ENCODE results near the gene SPAG5. TPM values are rescaled to one million over a fixed set of nuclear protein-coding genes. Genes with fewer than 3 reads are reported as not detected.
A peak's percentile ranks its signal among the peaks of the same experiment; 100 is the strongest.

Gene SPAG5
- total RNA-seq, 4 donors from 2014 or later, result 5.7 to 13.5 (median 7.0) TPM

DNA sequence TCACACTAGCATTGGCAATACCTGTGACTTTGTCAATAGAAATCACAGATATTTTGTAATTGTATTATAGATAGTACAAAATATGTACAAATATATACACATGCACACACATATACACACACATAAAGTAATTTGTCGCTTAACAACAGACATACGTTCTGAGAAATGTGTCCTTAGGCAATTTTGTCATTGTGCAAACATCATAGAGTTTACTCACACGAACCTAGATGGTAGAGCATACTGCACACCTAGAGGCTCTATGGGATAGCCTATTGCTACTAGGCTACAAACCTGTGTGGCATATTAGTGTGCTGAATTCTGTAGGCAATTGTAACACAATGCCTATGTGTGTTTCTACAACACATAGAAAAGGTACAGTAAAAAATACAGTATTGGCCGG is 57.4 kb downstream of the SPAG5 start:
- 82% methylated on average over 4 of the region's 4 CpGs for WGBS
- H3K9me3 ChIP-seq, result no peaks in the 10 kb centered on the region
- H3K4me1 ChIP-seq, result no peaks in the 10 kb centered on the region
- H3K36me3 ChIP-seq, result peaks cover 5% of the 10 kb centered on the region
- no peak overlapping the region for H3K27ac ChIP-seq
- no peak for DNase-seq (ENCODE audit: low spot score in 2 of 2)
- TF ChIP-seq POLR2A (IDR thresholded peaks at IDR 0.05), result no peak
- TF ChIP-seq, protein P1, sequence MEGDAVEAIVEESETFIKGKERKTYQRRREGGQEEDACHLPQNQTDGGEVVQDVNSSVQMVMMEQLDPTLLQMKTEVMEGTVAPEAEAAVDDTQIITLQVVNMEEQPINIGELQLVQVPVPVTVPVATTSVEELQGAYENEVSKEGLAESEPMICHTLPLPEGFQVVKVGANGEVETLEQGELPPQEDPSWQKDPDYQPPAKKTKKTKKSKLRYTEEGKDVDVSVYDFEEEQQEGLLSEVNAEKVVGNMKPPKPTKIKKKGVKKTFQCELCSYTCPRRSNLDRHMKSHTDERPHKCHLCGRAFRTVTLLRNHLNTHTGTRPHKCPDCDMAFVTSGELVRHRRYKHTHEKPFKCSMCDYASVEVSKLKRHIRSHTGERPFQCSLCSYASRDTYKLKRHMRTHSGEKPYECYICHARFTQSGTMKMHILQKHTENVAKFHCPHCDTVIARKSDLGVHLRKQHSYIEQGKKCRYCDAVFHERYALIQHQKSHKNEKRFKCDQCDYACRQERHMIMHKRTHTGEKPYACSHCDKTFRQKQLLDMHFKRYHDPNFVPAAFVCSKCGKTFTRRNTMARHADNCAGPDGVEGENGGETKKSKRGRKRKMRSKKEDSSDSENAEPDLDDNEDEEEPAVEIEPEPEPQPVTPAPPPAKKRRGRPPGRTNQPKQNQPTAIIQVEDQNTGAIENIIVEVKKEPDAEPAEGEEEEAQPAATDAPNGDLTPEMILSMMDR (IDR thresholded peaks at IDR 0.05), result no peak
- no peak for TF ChIP-seq POLR2AphosphoS5 (IDR thresholded peaks at IDR 0.05)
- no peak for TF ChIP-seq EP300 (IDR thresholded peaks at IDR 0.05)
- H3K4me3 ChIP-seq, result no peak overlapping the region
- no peaks in the 10 kb centered on the region for H3K27me3 ChIP-seq

DNA sequence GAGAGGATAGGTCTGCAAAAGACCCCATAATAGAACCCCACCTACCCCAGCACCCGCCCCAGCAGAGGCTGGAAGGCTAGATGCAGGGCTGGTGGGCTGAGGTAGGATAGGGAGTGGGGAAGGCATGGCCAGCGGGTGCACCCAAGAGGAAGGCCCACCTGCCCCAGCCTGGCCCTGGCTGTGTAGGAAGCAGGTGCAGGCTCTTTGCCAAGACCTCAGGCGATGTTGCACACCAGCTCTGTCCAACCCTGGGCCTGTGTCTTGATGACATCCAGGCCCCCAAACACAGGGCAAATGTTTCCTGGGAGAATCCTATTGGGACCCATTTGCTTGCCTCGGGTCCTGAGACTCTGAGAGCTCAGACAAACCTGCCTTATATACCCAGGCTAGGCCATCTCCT is 58.6 kb downstream of the SPAG5 start:
- Histone ChIP-seq H3K4me1 (no peaks in the 10 kb centered on the region), H3K36me3 (no peaks in the 10 kb centered on the region), H3K27me3 (no peaks in the 10 kb centered on the region), H3K9me3 (no peaks in the 10 kb centered on the region), H3K4me3 (no peak overlapping the region), H3K27ac (no peak overlapping the region)
- DNase-seq (ENCODE audit: low spot score in 2 of 2), result peak in 1 of 2 donors; percentile 43
- WGBS, result 64% methylated on average over 4 of the region's 4 CpGs
- TF ChIP-seq EP300 (IDR thresholded peaks at IDR 0.05) (no peak), POLR2A (IDR thresholded peaks at IDR 0.05) (no peak), POLR2AphosphoS5 (IDR thresholded peaks at IDR 0.05) (no peak)
- TF ChIP-seq, protein P1 (IDR thresholded peaks at IDR 0.05), result no peak

DNA sequence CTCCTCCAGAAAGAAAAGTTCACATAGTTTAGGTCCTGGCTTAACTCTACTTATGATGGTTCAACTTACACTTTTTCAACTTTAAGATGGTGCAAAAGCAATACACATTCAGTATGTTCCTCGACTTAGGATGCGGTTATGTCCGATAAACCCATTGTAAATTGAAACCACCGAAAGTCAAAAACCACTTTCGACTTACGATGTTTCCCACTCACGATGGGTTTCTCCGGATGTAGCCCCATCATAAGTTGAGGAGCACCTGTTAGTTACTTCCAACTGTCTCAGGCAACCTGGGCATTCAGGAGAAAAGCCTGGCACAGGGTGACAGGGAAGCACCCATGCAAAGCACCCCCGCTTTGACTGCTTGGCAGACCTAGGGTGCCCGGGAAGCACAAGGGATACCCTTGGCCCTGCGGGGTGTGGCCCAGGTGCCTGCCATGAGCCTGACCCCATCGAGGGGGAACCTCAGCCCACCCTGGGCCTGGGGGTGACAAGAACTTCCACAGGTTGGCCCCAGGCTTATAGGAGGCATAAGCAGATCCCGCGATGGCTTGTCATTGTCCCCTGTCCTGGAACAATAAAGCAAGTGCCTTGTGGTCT is 60.4 kb downstream of the SPAG5 start:
- H3K4me1 ChIP-seq, result peaks cover 5% of the 10 kb centered on the region
- no peak for DNase-seq (ENCODE audit: low spot score in 2 of 2)
- H3K36me3 ChIP-seq, result no peaks in the 10 kb centered on the region
- no peak overlapping the region for H3K4me3 ChIP-seq
- TF ChIP-seq, protein P1 (IDR thresholded peaks at IDR 0.05), result no peak
- TF ChIP-seq POLR2AphosphoS5 (IDR thresholded peaks at IDR 0.05) (no peak), POLR2A (IDR thresholded peaks at IDR 0.05) (no peak), EP300 (IDR thresholded peaks at IDR 0.05) (no peak)
- 86% methylated on average over 14 of the region's 14 CpGs for WGBS
- no peaks in the 10 kb centered on the region for H3K27me3 ChIP-seq
- H3K27ac ChIP-seq, result no peak overlapping the region
- no peaks in the 10 kb centered on the region for H3K9me3 ChIP-seq

DNA sequence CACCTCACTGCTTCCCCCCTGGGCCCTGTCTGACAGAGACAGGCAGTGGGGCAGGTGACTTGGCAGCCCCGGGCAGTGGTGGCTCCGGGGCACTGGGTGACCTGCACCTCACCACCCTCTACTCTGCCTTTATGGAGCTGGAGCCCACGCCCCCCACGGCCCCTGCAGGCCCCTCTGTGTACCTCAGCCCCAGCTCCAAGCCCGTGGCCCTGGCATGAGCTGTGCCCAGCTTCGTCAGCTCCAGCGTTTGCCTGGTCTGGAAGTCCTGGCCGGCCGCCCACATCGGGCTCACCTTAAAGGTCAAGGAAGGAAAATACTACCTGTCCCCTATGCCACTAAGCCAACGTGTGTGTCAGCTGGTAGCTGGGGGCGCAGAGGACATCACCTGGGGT is 61.6 kb downstream of the SPAG5 start:
- DNase-seq (ENCODE audit: low spot score in 2 of 2), result no peak

DNA sequence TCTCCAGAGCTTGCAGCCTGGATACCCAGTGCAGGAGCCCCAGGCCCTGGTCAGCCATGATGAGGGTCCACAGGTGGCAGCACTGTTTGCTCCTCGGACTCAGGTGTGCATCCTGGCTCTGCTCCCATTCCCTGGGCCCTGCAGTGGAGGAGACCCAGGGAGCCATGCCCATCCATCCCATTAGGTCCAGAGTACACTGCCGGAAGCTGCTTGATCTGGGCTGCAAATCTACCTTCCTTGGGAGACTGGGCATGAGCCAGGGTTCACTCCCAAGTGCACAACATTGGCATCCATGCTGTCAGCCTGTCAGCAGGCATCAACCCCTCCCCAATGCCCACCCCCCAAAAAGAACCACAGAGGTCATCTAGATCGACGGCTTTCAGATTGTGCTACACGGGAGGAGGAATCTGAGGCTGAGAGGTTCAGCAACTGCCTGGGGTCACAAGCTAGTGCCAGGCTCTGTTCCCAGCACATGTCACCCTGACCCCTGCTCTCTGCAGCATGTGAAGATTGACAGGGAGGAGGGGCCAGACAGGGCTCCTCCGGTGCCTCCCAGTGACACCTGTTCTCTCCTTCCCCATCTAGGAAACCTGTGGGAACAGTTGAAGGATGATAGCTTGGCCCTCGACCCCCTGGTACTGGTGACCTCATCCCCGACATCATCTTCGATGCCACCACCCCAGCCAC is 62.1 kb downstream of the SPAG5 start:
- 61% methylated on average over 8 of the region's 9 CpGs for WGBS
- no peak for DNase-seq (ENCODE audit: low spot score in 2 of 2)
- no peaks in the 10 kb centered on the region for H3K27me3 ChIP-seq

More for the DNA sequence above, 61.6 kb downstream of the SPAG5 start:
- peaks cover 16% of the 10 kb centered on the region for H3K4me1 ChIP-seq
- H3K27me3 ChIP-seq, result no peaks in the 10 kb centered on the region
- H3K27ac ChIP-seq, result no peak overlapping the region
- 74% methylated on average over 3 of the region's 12 CpGs for WGBS
- H3K4me3 ChIP-seq, result no peak overlapping the region
- TF ChIP-seq POLR2AphosphoS5 (IDR thresholded peaks at IDR 0.05) (no peak), EP300 (IDR thresholded peaks at IDR 0.05) (no peak), POLR2A (IDR thresholded peaks at IDR 0.05) (no peak)
- TF ChIP-seq, protein P1 (IDR thresholded peaks at IDR 0.05), result no peak
- no peaks in the 10 kb centered on the region for H3K9me3 ChIP-seq
- H3K36me3 ChIP-seq, result no peaks in the 10 kb centered on the region

More for the DNA sequence above, 62.1 kb downstream of the SPAG5 start:
- TF ChIP-seq EP300 (IDR thresholded peaks at IDR 0.05) (no peak), POLR2A (IDR thresholded peaks at IDR 0.05) (no peak), POLR2AphosphoS5 (IDR thresholded peaks at IDR 0.05) (no peak)
- TF ChIP-seq, protein P1 (IDR thresholded peaks at IDR 0.05), result no peak
- no peak overlapping the region for H3K27ac ChIP-seq
- no peak overlapping the region for H3K4me3 ChIP-seq
- H3K4me1 ChIP-seq, result peaks cover 21% of the 10 kb centered on the region
- no peaks in the 10 kb centered on the region for H3K36me3 ChIP-seq
- H3K9me3 ChIP-seq, result no peaks in the 10 kb centered on the region

Data from suprapubic skin (tissue), 4 donors.